SK-N-SH (cell line): ENCODE data around the gene DDC. TPM values are rescaled to one million over a fixed set of nuclear protein-coding genes. Genes with fewer than 3 reads are reported as not detected.
A peak's percentile ranks its signal among the peaks of the same experiment; 100 is the strongest.

Experiments
- CTCF ChIA-PET: fragments of 300-600, 350-600 bp; formaldehyde crosslinking; extraction: SDS; loops from one replicate; lab custom pipeline; 2021; lab: Yijun Ruan, JAX
- POLR2A ChIA-PET: fragments of 350-600 bp; sonication (Branson Sonifier 250); formaldehyde crosslinking; extraction: SDS; loops from one replicate; lab custom pipeline; 2020; ENCODE audit warnings: antibody characterized with exemption, inconsistent platforms; lab: Yijun Ruan, JAX
- DNase-seq: peaks from one replicate; pipeline ENCODE4 v3.0.0; 2012
- H2AFZ ChIP-seq: fragments of 200-600 bp; sonication (generic); 2 replicates; pipeline ENCODE4 v1.8.1; 2016; ENCODE audit warnings: antibody characterized with exemption, mild to moderate bottlenecking, low read depth
- H3F3A ChIP-seq: fragments of 200-600 bp; sonication (generic); replicated peaks from 2 replicates; pipeline ENCODE3; 2016; ENCODE audit warnings: antibody characterized with exemption, mild to moderate bottlenecking; ENCODE audit not compliant: insufficient read depth
- H3K27ac ChIP-seq, 2 experiments: fragments of 200-500 bp in 1 of 2; fragments of 200-600 bp in 1 of 2; sonication (Bioruptor generic) in 1 of 2; sonication (generic), shearing (Covaris generic) in 1 of 2; 2 replicates each; pipeline versions ENCODE4 v1.5.1 to v1.6.1; 2014 to 2016; ENCODE audit warnings: low read depth in 2 of 2, inconsistent platforms in 1 of 2, low read length in 1 of 2, mild to moderate bottlenecking in 1 of 2, mixed read lengths in 1 of 2
- H3K27me3 ChIP-seq: fragments of 200-600 bp; sonication (generic), shearing (Covaris generic); 2 replicates; pipeline ENCODE4 v1.6.1; 2016; ENCODE audit warnings: mixed run types; ENCODE audit not compliant: insufficient read depth
- H3K36me3 ChIP-seq, 2 experiments: fragments of 200-500 bp in 1 of 2; fragments of 200-600 bp in 1 of 2; sonication (Bioruptor generic) in 1 of 2; sonication (generic) in 1 of 2; replicated peaks in 1 of 2; 2 replicates each; pipeline versions ENCODE3 to v1.5.1; 2014 to 2016; ENCODE audit warnings: low read length in 1 of 2, mild to moderate bottlenecking in 1 of 2; ENCODE audit not compliant: insufficient read depth in 2 of 2, control insufficient read depth in 1 of 2
- H3K4me1 ChIP-seq, 2 experiments: fragments of 200-500 bp in 1 of 2; fragments of 200-600 bp in 1 of 2; sonication (Bioruptor generic) in 1 of 2; sonication (generic), shearing (Covaris generic) in 1 of 2; 2 replicates each; pipeline versions ENCODE4 v1.5.1 to v1.6.1; 2014 to 2016; ENCODE audit warnings: low read depth in 1 of 2, low read length in 1 of 2, mixed run types in 1 of 2; ENCODE audit not compliant: insufficient read depth in 2 of 2, control insufficient read depth in 1 of 2
- H3K4me2 ChIP-seq: fragments of 200-600 bp; sonication (generic), shearing (Covaris generic); 2 replicates; pipeline ENCODE4 v1.6.1; 2017; ENCODE audit warnings: mixed run types
- H3K4me3 ChIP-seq, 2 experiments: fragments of 200-500 bp in 1 of 2; fragments of 200-600 bp in 1 of 2; sonication (Bioruptor generic) in 1 of 2; sonication (generic), shearing (Covaris generic) in 1 of 2; 2 replicates each; pipeline versions ENCODE4 v1.5.1 to v1.8.1; 2014 to 2016; ENCODE audit warnings: low read depth in 2 of 2, inconsistent platforms in 1 of 2, low read length in 1 of 2, mild to moderate bottlenecking in 1 of 2, mixed read lengths in 1 of 2, moderate library complexity in 1 of 2
- H3K79me2 ChIP-seq: fragments of 200-600 bp; sonication (generic); 2 replicates; pipeline ENCODE4 v1.8.1; 2017; ENCODE audit warnings: mild to moderate bottlenecking; ENCODE audit not compliant: insufficient read depth
- H3K9ac ChIP-seq: fragments of 200-600 bp; sonication (generic); 2 replicates; pipeline ENCODE4 v1.6.1; 2017; ENCODE audit warnings: mixed run types
- H3K9me2 ChIP-seq: fragments of 200-600 bp; sonication (generic); 2 replicates; pipeline ENCODE4 v1.6.1; 2017; ENCODE audit warnings: mixed run types
- H3K9me3 ChIP-seq: fragments of 200-600 bp; sonication (generic); 2 replicates; pipeline ENCODE4 v1.6.1; 2017; ENCODE audit warnings: mixed run types, mild to moderate bottlenecking, moderate library complexity
- H4K20me1 ChIP-seq: fragments of 200-600 bp; sonication (generic); 2 replicates; pipeline ENCODE4 v1.6.1; 2017; ENCODE audit warnings: mild to moderate bottlenecking, mixed run types; ENCODE audit not compliant: insufficient read depth
- CHD2 ChIP-seq: fragments of 150-350 bp; IDR thresholded peaks from 2 replicates; pipeline ENCODE4 v1.6.1; 2018; ENCODE audit warnings: low read length; ENCODE audit not compliant: partially characterized antibody
- CTCF ChIP-seq: fragments of 200-600 bp; sonication (generic); IDR thresholded peaks from 2 replicates; pipeline ENCODE4 v1.6.1; 2017; ENCODE audit warnings: antibody characterized with exemption, mild to moderate bottlenecking, moderate library complexity
- ELF1 ChIP-seq: IDR thresholded peaks from 2 replicates; pipeline ENCODE4 v1.4.0; 2012
- EP300 ChIP-seq, 2 experiments: IDR thresholded peaks; 2 replicates each; pipeline versions ENCODE4 v1.4.0 to v1.6.1; 2012; ENCODE audit warnings: borderline replicate concordance in 1 of 2, low read depth in 1 of 2, low read length in 1 of 2
- FOSL2 ChIP-seq: IDR thresholded peaks from 2 replicates; pipeline ENCODE4 v1.4.0; 2012; ENCODE audit warnings: low read depth, mild to moderate bottlenecking, moderate library complexity, borderline replicate concordance
- FOXJ3 ChIP-seq: sonication (generic); formaldehyde crosslinking; IDR thresholded peaks from 2 replicates; pipeline ENCODE4 v1.5.1; 2020; ENCODE audit warnings: mild to moderate bottlenecking, missing genetic modification reagents
- GABPA ChIP-seq: IDR thresholded peaks from 2 replicates; pipeline ENCODE4 v1.4.0; 2012; ENCODE audit warnings: low read depth, mild to moderate bottlenecking
- IRF3 ChIP-seq: fragments of 150-350 bp; IDR thresholded peaks from 2 replicates; pipeline ENCODE4 v1.6.1; 2016; ENCODE audit warnings: mild to moderate bottlenecking, low read depth, low read length
- MAX ChIP-seq: IDR thresholded peaks from 2 replicates; pipeline ENCODE4 v1.4.0; 2012; ENCODE audit warnings: low read depth
- NFIC ChIP-seq: IDR thresholded peaks from 2 replicates; pipeline ENCODE4 v1.4.0; 2012; ENCODE audit warnings: borderline replicate concordance
- NRF1 ChIP-seq: IDR thresholded peaks from 2 replicates; pipeline ENCODE4 v1.6.1; 2012; ENCODE audit warnings: low read depth, mild to moderate bottlenecking, low read length
- RAD21 ChIP-seq: IDR thresholded peaks from 2 replicates; pipeline ENCODE4 v1.6.1; 2012; ENCODE audit warnings: mild to moderate bottlenecking, low read length
- RFX5 ChIP-seq: IDR thresholded peaks from 2 replicates; pipeline ENCODE4 v1.6.1; 2012; ENCODE audit warnings: mild to moderate bottlenecking, improper control_type of control experiment, low read length
- RXRA ChIP-seq: IDR thresholded peaks from 2 replicates; pipeline ENCODE4 v1.4.0; 2012; ENCODE audit warnings: low read depth, mild to moderate bottlenecking, borderline replicate concordance
- SMC3 ChIP-seq: IDR thresholded peaks from 2 replicates; pipeline ENCODE4 v1.6.1; 2012; ENCODE audit warnings: low read depth, low read length, improper control_type of control experiment
- TCF12 ChIP-seq: IDR thresholded peaks from 2 replicates; pipeline ENCODE4 v1.4.0; 2012
- USF1 ChIP-seq: IDR thresholded peaks from 2 replicates; pipeline ENCODE4 v1.4.0; 2012; ENCODE audit warnings: low read depth, borderline replicate concordance
- USF2 ChIP-seq: fragments of 150-350 bp; IDR thresholded peaks from 2 replicates; pipeline ENCODE4 v1.6.1; 2017; ENCODE audit warnings: antibody characterized with exemption, low read length, low read depth, borderline replicate concordance
- YY1 ChIP-seq: IDR thresholded peaks from 2 replicates; pipeline ENCODE4 v1.4.0; 2012; ENCODE audit warnings: low read depth, mild to moderate bottlenecking
- WGBS: methylation state at CpG from one replicate; pipeline ENCODE4 v1.1.6; 2017; ENCODE audit warnings: low lambda C conversion rate; 5-methylcytosine and 5-hydroxymethylcytosine counted together
- polyA plus RNA-seq, 3 experiments: library from polyadenylated mRNA; depleted of rRNA; stranded (reverse); fragments of >200 nt; gene quantifications; 2 replicates each; pipeline ENCODE4 v1.2.3, GENCODE V29; 2012

The DDC gene
- polyA plus RNA-seq, 1 of the 3 experiments (the other 2 are of a cell fraction), result 1.8 TPM

GRCh38 chr7:50479743-50480517 lies 85.3 kb downstream of the DDC start:
- H3K79me2 ChIP-seq, result no peaks in the 10 kb centered on the region
- 44% methylated on average over 7 of the region's 7 CpGs for WGBS
- no peaks in the 10 kb centered on the region for H3K9me3 ChIP-seq
- no peaks in the 10 kb centered on the region for H4K20me1 ChIP-seq
- H3K4me2 ChIP-seq, result no peak overlapping the region
- peaks cover 27% of the 10 kb centered on the region; the same call in 1 of the 2 replicates for H3K27me3 ChIP-seq
- no peaks in the 10 kb centered on the region for H3K9me2 ChIP-seq
- H3K4me1 ChIP-seq, result peaks cover 0 to 39% of the 10 kb centered on the region in 2 experiments; a peak in 2 of 4 replicates
- no peak for DNase-seq
- ChIA-PET POLR2A (no interaction called here), CTCF (interaction anchor here (1.2 to 1.5 kb wide), 2 partner anchors 11 to 22 kb away, joined by 3 to 6 read pairs; no protein-coding TSS in a partner anchor)
- no peak overlapping the region for H3K9ac ChIP-seq
- H3K27ac ChIP-seq, result peak overlapping the region in 1 of 2 experiments; percentile 43; a peak in 1 of 4 replicates
- no peaks in the 10 kb centered on the region for H3F3A ChIP-seq
- no peak overlapping the region for H2AFZ ChIP-seq
- TF ChIP-seq RXRA, result no peak
- no peak for TF ChIP-seq RFX5
- no peak for TF ChIP-seq IRF3
- TF ChIP-seq YY1, result no peak
- TF ChIP-seq FOSL2, result no peak
- TF ChIP-seq MAX, result no peak
- no peak for TF ChIP-seq CTCF
- no peak for TF ChIP-seq TCF12
- no peak for TF ChIP-seq FOXJ3 (CRISPR knock-in tag)
- no peak for TF ChIP-seq CHD2
- no peak for TF ChIP-seq SMC3
- TF ChIP-seq NFIC, result no peak
- TF ChIP-seq GABPA, result no peak
- TF ChIP-seq USF1, result no peak
- no peak for TF ChIP-seq RAD21
- no peak for TF ChIP-seq NRF1
- TF ChIP-seq ELF1, result no peak
- TF ChIP-seq USF2, result no peak
- no peak for TF ChIP-seq EP300 (IDR thresholded peaks at IDR 0.05; ENCODE audit: borderline replicate concordance in 1 of 2, low read depth in 1 of 2, low read length in 1 of 2)
- no peak overlapping the region for H3K4me3 ChIP-seq
- peaks cover 0 to 6% of the 10 kb centered on the region in 2 experiments for H3K36me3 ChIP-seq
